Testis (tissue), 3 donors: Measurements from ENCODE around the gene CABYR. TPM values are rescaled to one million over a fixed set of nuclear protein-coding genes. Genes with fewer than 3 reads are reported as not detected.

Source experiments
- DNase-seq: peaks from one replicate; pipeline ENCODE4 v3.0.0-alpha.2; 2019
- H3K27ac ChIP-seq, 2 donors: fragments of 200-600 bp; sonication (generic); one replicate each; pipeline ENCODE4 v1.5.1; 2019
- H3K27me3 ChIP-seq: fragments of 200-600 bp; sonication (generic); one replicate; pipeline ENCODE4 v1.5.1; 2019
- H3K36me3 ChIP-seq: fragments of 200-600 bp; sonication (generic); one replicate; pipeline ENCODE4 v1.5.1; 2017; ENCODE audit warnings: low read depth; ENCODE audit errors: missing control alignments
- H3K4me1 ChIP-seq: fragments of 200-600 bp; sonication (generic); one replicate; pipeline ENCODE4 v1.5.1; 2019
- H3K4me3 ChIP-seq, 2 donors: fragments of 200-600 bp; sonication (generic); one replicate each; pipeline ENCODE4 v1.5.1; 2017 to 2019
- H3K9me3 ChIP-seq: fragments of 200-600 bp; sonication (generic); one replicate; pipeline ENCODE4 v1.5.1; 2017
- POLR2A ChIP-seq: fragments of 450-650 bp; IDR thresholded peaks from one replicate; pipeline ENCODE4 v1.6.1; 2017; ENCODE audit warnings: antibody characterized with exemption, mild to moderate bottlenecking, moderate library complexity
- WGBS, 2 donors: methylation state at CpG; one replicate each; pipeline ENCODE4 v1.1.5; 2018; 5-methylcytosine and 5-hydroxymethylcytosine counted together
- intact Hi-C: fragments of 100-400 bp; cut with DNase I; formaldehyde crosslinking; loops from one replicate; pipeline ENCODE4 v1.15.1; 2023; ENCODE audit warnings: low total_unique reads
- polyA plus RNA-seq: library from polyadenylated mRNA; stranded (reverse); fragments of 350-450 nt; fragmentation: Illumina TruSeq; extraction: RNeasy Lipid Tissue Mini Kit (QIAGEN cat#74804); gene quantifications from one replicate; pipeline ENCODE4 v1.2.3, GENCODE V29; 2014; ENCODE audit warnings: low read depth, low replicate concordance; ENCODE audit not compliant: insufficient read depth
- total RNA-seq, 2 donors: library from RNA; depleted of rRNA; stranded (reverse); fragments of >200 nt; gene quantifications; one replicate each; pipeline ENCODE4 v1.2.3, GENCODE V29; 2016
- TF ChIP-seq, protein P1 (sequence below), 3 experiments: fragments of 450-650 bp in 2 of 3; fragments of 200-600 bp in 1 of 3; sonication (generic) in 1 of 3; IDR thresholded peaks; one replicate each; pipeline ENCODE4 v1.5.1; 2016 to 2019; ENCODE audit warnings: antibody characterized with exemption in 3 of 3, mild to moderate bottlenecking in 2 of 3, moderate library complexity in 1 of 3

Gene CABYR
- total and polyA plus RNA-seq, 3 donors from 2014 or later, result 169 to 554 (median 451) TPM

DNA sequence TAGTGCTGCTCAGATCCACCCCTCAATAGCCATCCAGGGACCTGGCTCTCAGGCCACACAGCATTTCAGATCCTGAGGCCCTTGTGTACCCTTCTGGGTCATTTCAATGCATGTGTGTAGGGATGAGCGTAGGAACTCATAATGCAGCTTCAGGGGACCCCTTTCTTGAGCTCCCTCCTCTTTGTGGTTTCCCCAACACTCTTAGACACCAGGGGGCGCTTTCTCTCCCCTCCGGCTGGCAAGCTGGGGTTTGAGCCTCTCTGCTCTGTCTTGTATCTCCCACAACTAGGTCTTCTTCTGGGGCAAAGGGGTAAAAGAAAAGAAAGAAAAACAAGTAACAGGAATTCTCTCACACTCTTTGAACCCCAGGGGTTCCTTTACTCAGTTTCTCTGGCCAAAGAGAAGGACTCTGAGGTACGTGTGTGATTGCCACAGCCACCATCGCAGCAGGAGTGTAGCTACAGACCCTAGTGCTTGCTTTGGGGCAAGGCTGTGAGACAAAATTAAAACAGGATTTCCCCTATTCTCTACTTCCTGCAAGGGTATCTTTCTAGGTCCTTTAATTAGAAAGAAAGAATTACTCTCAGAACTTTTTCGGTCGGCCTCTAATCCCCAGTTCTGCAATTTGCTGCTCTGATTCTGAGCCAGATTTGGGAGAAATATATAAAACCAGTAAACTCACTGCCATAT, 38.0 kb downstream of the CABYR start:
- no peaks in the 10 kb centered on the region for H3K4me1 ChIP-seq
- no peak overlapping the region for H3K4me3 ChIP-seq
- DNase-seq, result peak; percentile 80
- no peak overlapping the region for H3K27ac ChIP-seq
- WGBS, 2 donors, result 75 to 81% methylated on average over 7 of the region's 7 CpGs
- no peaks in the 10 kb centered on the region for H3K9me3 ChIP-seq
- no peaks in the 10 kb centered on the region for H3K27me3 ChIP-seq
- no peaks in the 10 kb centered on the region for H3K36me3 ChIP-seq
- intact Hi-C loops, result no loop called here
- TF ChIP-seq, protein P1, sequence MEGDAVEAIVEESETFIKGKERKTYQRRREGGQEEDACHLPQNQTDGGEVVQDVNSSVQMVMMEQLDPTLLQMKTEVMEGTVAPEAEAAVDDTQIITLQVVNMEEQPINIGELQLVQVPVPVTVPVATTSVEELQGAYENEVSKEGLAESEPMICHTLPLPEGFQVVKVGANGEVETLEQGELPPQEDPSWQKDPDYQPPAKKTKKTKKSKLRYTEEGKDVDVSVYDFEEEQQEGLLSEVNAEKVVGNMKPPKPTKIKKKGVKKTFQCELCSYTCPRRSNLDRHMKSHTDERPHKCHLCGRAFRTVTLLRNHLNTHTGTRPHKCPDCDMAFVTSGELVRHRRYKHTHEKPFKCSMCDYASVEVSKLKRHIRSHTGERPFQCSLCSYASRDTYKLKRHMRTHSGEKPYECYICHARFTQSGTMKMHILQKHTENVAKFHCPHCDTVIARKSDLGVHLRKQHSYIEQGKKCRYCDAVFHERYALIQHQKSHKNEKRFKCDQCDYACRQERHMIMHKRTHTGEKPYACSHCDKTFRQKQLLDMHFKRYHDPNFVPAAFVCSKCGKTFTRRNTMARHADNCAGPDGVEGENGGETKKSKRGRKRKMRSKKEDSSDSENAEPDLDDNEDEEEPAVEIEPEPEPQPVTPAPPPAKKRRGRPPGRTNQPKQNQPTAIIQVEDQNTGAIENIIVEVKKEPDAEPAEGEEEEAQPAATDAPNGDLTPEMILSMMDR (IDR thresholded peaks at IDR 0.05), result peak in 2 of 3 experiments; percentile 43 to 65
- TF ChIP-seq POLR2A, result no peak

DNA sequence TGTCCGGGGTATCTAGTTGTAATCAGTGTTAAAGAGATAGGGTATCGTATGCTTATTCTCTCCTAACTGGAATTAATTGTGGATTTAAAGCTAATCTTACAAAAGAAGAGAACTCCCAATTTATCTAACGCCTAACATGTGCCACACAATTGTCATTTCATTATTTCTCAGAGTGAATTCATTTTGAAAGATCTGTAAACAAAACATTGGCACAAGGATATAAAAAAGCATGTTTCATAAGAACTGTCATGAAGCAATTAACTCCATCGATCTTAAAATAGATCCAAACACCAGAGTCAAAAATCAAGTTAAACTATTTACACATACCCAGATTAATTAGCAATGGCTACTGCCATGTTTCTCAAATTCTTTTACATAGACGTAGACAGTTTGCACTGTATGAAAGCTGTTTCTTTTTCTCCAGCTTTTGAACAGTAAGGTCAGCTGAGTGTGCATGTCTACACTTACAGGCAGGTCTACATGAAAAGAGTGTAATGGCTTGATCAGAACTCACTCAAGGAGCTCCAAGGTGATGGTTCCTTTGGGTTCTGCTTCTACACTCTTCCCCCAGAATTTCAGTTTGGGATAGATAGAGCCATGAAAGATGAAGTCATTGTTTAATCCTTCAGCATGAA, 38.8 kb downstream of the CABYR start:
- H3K4me1 ChIP-seq, result no peaks in the 10 kb centered on the region
- H3K4me3 ChIP-seq, result no peak overlapping the region
- H3K9me3 ChIP-seq, result no peaks in the 10 kb centered on the region
- no peak for DNase-seq
- no peak overlapping the region for H3K27ac ChIP-seq
- H3K36me3 ChIP-seq, result no peaks in the 10 kb centered on the region
- no peaks in the 10 kb centered on the region for H3K27me3 ChIP-seq
- intact Hi-C loops, result no loop called here
- WGBS, 2 donors, result 88 to 92% methylated on average over 5 of the region's 5 CpGs
- no peak for TF ChIP-seq POLR2A
- TF ChIP-seq, protein P1 (IDR thresholded peaks at IDR 0.05), result no peak

- Histone ChIP-seq H3K4me1 (no peaks in the 10 kb centered on the region), H3K27me3 (no peaks in the 10 kb centered on the region), H3K4me3 (no peak overlapping the region), H3K9me3 (no peaks in the 10 kb centered on the region), H3K36me3 (no peaks in the 10 kb centered on the region), H3K27ac (no peak overlapping the region)
- DNase-seq, result no peak
- WGBS, 2 donors, result 78 to 95% methylated on average over 1 of the region's 1 CpG
- intact Hi-C loops, result no loop called here
- no peak for TF ChIP-seq POLR2A
- TF ChIP-seq, protein P1 (IDR thresholded peaks at IDR 0.05), result no peak
These were observed 41.2 kb downstream of the CABYR start for GRCh38 chr18:24180048-24180447.

- Histone ChIP-seq H3K4me3 (no peak overlapping the region), H3K27ac (no peak overlapping the region), H3K27me3 (no peaks in the 10 kb centered on the region), H3K36me3 (no peaks in the 10 kb centered on the region), H3K4me1 (no peaks in the 10 kb centered on the region), H3K9me3 (no peaks in the 10 kb centered on the region)
- WGBS, 2 donors, result 79 to 85% methylated on average over 2 of the region's 2 CpGs
- DNase-seq, result no peak
- TF ChIP-seq, protein P1 (IDR thresholded peaks at IDR 0.05), result no peak
- no peak for TF ChIP-seq POLR2A
- intact Hi-C loops, result no loop called here
These were observed 42.9 kb downstream of the CABYR start for GRCh38 chr18:24181806-24182205.

DNA sequence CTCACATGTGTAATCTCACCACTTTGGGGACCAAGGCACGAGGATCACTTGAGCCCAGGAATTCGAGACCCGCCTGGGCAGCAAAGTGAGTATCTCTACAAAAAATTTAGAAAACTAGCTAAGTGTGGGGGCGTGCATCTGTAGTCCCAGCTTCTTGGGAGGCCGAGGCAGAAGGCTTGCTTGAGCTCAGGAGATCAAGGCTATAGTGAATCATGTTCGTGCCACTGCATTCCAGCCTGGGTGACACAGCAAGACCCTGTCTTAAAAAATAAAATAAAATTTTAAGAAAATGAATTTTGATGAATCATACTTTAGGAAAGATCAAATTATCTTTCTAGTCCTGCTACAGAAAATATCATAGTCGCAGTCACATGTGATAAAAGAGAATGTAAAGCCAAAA, 46.9 kb downstream of the CABYR start:
- 88 to 95% methylated on average over 7 of the region's 7 CpGs for WGBS, 2 donors
- Histone ChIP-seq H3K36me3 (no peaks in the 10 kb centered on the region), H3K27ac (no peak overlapping the region), H3K4me3 (no peak overlapping the region), H3K4me1 (no peaks in the 10 kb centered on the region), H3K9me3 (no peaks in the 10 kb centered on the region), H3K27me3 (no peaks in the 10 kb centered on the region)
- no peak for DNase-seq
- TF ChIP-seq POLR2A, result no peak
- TF ChIP-seq, protein P1 (IDR thresholded peaks at IDR 0.05), result no peak
- intact Hi-C loops, result no loop called here
